HepG2 (cell line): ENCODE results near the gene MYADML2. TPM values are rescaled to one million over a fixed set of nuclear protein-coding genes. Genes with fewer than 3 reads are reported as not detected.

ENCODE experiments used
- BATF2 ChIP-seq: sonication (generic); formaldehyde crosslinking; IDR thresholded peaks from 2 replicates; pipeline ENCODE4 v1.8.0; 2022; ENCODE audit warnings: mild to moderate bottlenecking, missing genetic modification reagents, moderate library complexity
- ESRRA ChIP-seq: sonication (generic); formaldehyde crosslinking; IDR thresholded peaks from 2 replicates; pipeline ENCODE4 v1.5.1; 2020; ENCODE audit warnings: mild to moderate bottlenecking, low read depth, missing genetic modification reagents
- MBD4 ChIP-seq: IDR thresholded peaks from 2 replicates; pipeline ENCODE4 v1.6.1; 2012; ENCODE audit warnings: low read length, inconsistent platforms, borderline replicate concordance
- NFE2L1 ChIP-seq: sonication (generic); formaldehyde crosslinking; IDR thresholded peaks from 2 replicates; pipeline ENCODE4 v1.4.0; 2020; ENCODE audit warnings: missing genetic modification reagents, mild to moderate bottlenecking, borderline replicate concordance
- ONECUT2 ChIP-seq: sonication (generic); formaldehyde crosslinking; IDR thresholded peaks from 2 replicates; pipeline ENCODE4 v1.4.0; 2020; ENCODE audit warnings: missing genetic modification reagents
- PPARG ChIP-seq: conservative IDR thresholded peaks from 2 replicates; pipeline ENCODE4 v1.6.1; 2016; ENCODE audit warnings: missing biosample characterization, missing genetic modification reagents
- PRPF4 ChIP-seq: fragments of 200-400 bp; formaldehyde crosslinking; IDR thresholded peaks from 2 replicates; pipeline ENCODE4 v1.6.1; 2016; ENCODE audit warnings: low read length, low read depth; ENCODE audit not compliant: poor library complexity, severe bottlenecking
- RERE ChIP-seq: IDR thresholded peaks from 2 replicates; pipeline ENCODE4 v1.6.1; 2016; ENCODE audit warnings: low read depth, missing genetic modification reagents, missing compliant biosample characterization
- SRSF4 ChIP-seq: fragments of 200-400 bp; formaldehyde crosslinking; IDR thresholded peaks from one replicate; pipeline ENCODE4 v1.6.1; 2018; ENCODE audit warnings: mild to moderate bottlenecking, low read depth, low read length, moderate library complexity; ENCODE audit not compliant: poor library complexity, severe bottlenecking
- ZFAT ChIP-seq: sonication (generic); formaldehyde crosslinking; conservative IDR thresholded peaks from 2 replicates; pipeline ENCODE4 v1.8.1; 2023; ENCODE audit warnings: missing genetic modification reagents, inconsistent platforms
- ZFP36L2 ChIP-seq: sonication (generic); formaldehyde crosslinking; IDR thresholded peaks from 2 replicates; pipeline ENCODE4 v1.4.0; 2020; ENCODE audit warnings: missing genetic modification reagents
- ZNF18 ChIP-seq: sonication (generic); formaldehyde crosslinking; IDR thresholded peaks from 2 replicates; pipeline ENCODE4 v1.8.0; 2022; ENCODE audit warnings: mild to moderate bottlenecking, missing genetic modification reagents; ENCODE audit not compliant: insufficient replicate concordance
- ZNF317 ChIP-seq: sonication (generic); formaldehyde crosslinking; IDR thresholded peaks from 2 replicates; pipeline ENCODE4 v1.5.0; 2020; ENCODE audit warnings: mild to moderate bottlenecking, missing genetic modification reagents
- ZNF557 ChIP-seq: sonication (generic); formaldehyde crosslinking; IDR thresholded peaks from 2 replicates; pipeline ENCODE4 v1.4.0; 2020; ENCODE audit warnings: missing genetic modification reagents
- ZNF564 ChIP-seq: sonication (generic); formaldehyde crosslinking; IDR thresholded peaks from 2 replicates; pipeline ENCODE4 v1.8.1; 2023; ENCODE audit warnings: mild to moderate bottlenecking, missing genetic modification reagents
- ZNF607 ChIP-seq: sonication (generic); formaldehyde crosslinking; IDR thresholded peaks from 2 replicates; pipeline ENCODE4 v1.5.1; 2020; ENCODE audit warnings: missing genetic modification reagents, mild to moderate bottlenecking, borderline replicate concordance
- ZNF629 ChIP-seq: sonication (generic); formaldehyde crosslinking; conservative IDR thresholded peaks from 2 replicates; pipeline ENCODE4 v1.5.0; 2020; ENCODE audit warnings: missing genetic modification reagents
- ZNF660 ChIP-seq: sonication (generic); formaldehyde crosslinking; IDR thresholded peaks from 2 replicates; pipeline ENCODE4 v1.5.1; 2020; ENCODE audit warnings: mild to moderate bottlenecking, low read depth, missing genetic modification reagents, borderline replicate concordance
- ZNF737 ChIP-seq: sonication (generic); formaldehyde crosslinking; IDR thresholded peaks from 2 replicates; pipeline ENCODE4 v1.5.0; 2020; ENCODE audit warnings: missing genetic modification reagents, mild to moderate bottlenecking, borderline replicate concordance
- ZNF780A ChIP-seq: sonication (generic); formaldehyde crosslinking; IDR thresholded peaks from 2 replicates; pipeline ENCODE4 v1.8.0; 2022; ENCODE audit warnings: mild to moderate bottlenecking, missing genetic modification reagents, moderate library complexity
- ZNF781 ChIP-seq: sonication (generic); formaldehyde crosslinking; IDR thresholded peaks from 2 replicates; pipeline ENCODE4 v1.5.1; 2020; ENCODE audit warnings: borderline replicate concordance, mild to moderate bottlenecking, missing genetic modification reagents; ENCODE audit errors: not compliant biosample characterization
- ZSCAN30 ChIP-seq: sonication (generic); formaldehyde crosslinking; IDR thresholded peaks from 2 replicates; pipeline ENCODE4 v1.5.0; 2020; ENCODE audit warnings: mild to moderate bottlenecking, missing genetic modification reagents
- polyA plus RNA-seq, 8 experiments: library from polyadenylated mRNA; depleted of rRNA in 3 of 8; stranded (reverse) in 7 of 8; unstranded in 1 of 8; fragments of >200 nt; fragmentation: Illumina TruSeq in 4 of 8; extraction: Trizol in 4 of 8; gene quantifications; 2 replicates each; pipeline versions ENCODE4 v1.2.1 to v1.2.3, GENCODE V29; 2011 to 2016; ENCODE audit warnings: low read depth in 4 of 8, missing spikeins in 1 of 8, mixed read lengths in 1 of 8; ENCODE audit not compliant: insufficient read depth in 1 of 8
- total RNA-seq, 5 experiments: library from RNA; depleted of rRNA; stranded (reverse); fragments of >200 nt; fragmentation: Illumina TruSeq; extraction: Trizol; gene quantifications; 2 replicates each; pipeline ENCODE4 v1.2.3, GENCODE V29; 2016; ENCODE audit warnings: low read depth in 1 of 5

The MYADML2 gene
- total and polyA plus RNA-seq, 2 of the 13 experiments (the other 11 are each of a cell fraction or from before 2014, with no cell fraction given) = not detected

GRCh38 chr17:81927653-81928543 lies 19.1 kb downstream of the MYADML2 start, which contains the start of gene MAFG (continued):
- peak; percentile 47; the same call in 1 of the 2 replicates for TF ChIP-seq ESRRA (CRISPR knock-in tag)
- TF ChIP-seq MBD4 = no peak
- TF ChIP-seq PRPF4 = no peak
- no peak for TF ChIP-seq ZNF781 (CRISPR knock-in tag)
- TF ChIP-seq ZNF564 (CRISPR knock-in tag) = no peak
- no peak for TF ChIP-seq BATF2 (CRISPR knock-in tag)
- TF ChIP-seq ZFP36L2 (CRISPR knock-in tag) = no peak
- TF ChIP-seq ZNF660 (CRISPR knock-in tag) = no peak
- TF ChIP-seq PPARG (CRISPR knock-in tag) = peak; percentile 54; the same call in 1 of the 2 replicates
- no peak for TF ChIP-seq ZFAT
- TF ChIP-seq ZNF607 (CRISPR knock-in tag) = no peak; the same call in 1 of the 2 replicates
- no peak for TF ChIP-seq SRSF4
- TF ChIP-seq ZNF557 (CRISPR knock-in tag) = no peak
- no peak for TF ChIP-seq ZNF737 (CRISPR knock-in tag)
- no peak for TF ChIP-seq NFE2L1 (CRISPR knock-in tag)
- TF ChIP-seq ZNF629 (CRISPR knock-in tag) = peak; percentile 36; the same call in 1 of the 2 replicates
- no peak for TF ChIP-seq ZNF317
- 0 out of 2 replicates have a peak, but pooled peaks have one; percentile 13 for TF ChIP-seq ONECUT2 (CRISPR knock-in tag)
- TF ChIP-seq ZNF780A (CRISPR knock-in tag) = no peak; the same call in 1 of the 2 replicates
- no peak for TF ChIP-seq ZNF18 (CRISPR knock-in tag)
- TF ChIP-seq RERE (CRISPR knock-in tag) = no peak; the same call in 1 of the 2 replicates
- TF ChIP-seq ZSCAN30 (CRISPR knock-in tag) = no peak
